ENCODE data around the gene GRID1.

The GRID1 gene

GRCh38 chr10:85617751-85618546 lies 748.6 kb downstream of the GRID1 start:
- no peak for DNase-seq

DNA sequence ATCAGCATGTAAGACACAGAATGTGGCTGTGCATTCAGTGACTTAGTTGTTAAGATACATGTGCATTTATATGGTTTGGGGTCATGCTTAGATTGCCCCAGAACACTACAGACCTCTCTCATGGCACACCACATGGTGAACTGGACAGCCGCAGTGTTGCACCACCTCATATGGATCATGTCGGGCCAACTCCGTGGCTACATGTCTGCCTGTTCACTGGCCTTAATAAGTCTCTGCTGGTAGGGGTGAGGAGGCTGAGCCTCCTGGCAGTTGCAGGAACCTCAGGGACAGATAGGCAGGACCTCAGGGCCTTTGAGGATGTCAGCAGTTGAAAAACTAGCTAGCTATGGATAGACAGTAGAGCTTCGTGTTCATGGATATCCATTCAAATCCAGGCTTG lies 751.0 kb downstream of the GRID1 start:
- DNase-seq = no peak

- no peak for DNase-seq
Measured at GRCh38 chr10:85614981-85615380, 751.6 kb downstream of the GRID1 start.

DNA sequence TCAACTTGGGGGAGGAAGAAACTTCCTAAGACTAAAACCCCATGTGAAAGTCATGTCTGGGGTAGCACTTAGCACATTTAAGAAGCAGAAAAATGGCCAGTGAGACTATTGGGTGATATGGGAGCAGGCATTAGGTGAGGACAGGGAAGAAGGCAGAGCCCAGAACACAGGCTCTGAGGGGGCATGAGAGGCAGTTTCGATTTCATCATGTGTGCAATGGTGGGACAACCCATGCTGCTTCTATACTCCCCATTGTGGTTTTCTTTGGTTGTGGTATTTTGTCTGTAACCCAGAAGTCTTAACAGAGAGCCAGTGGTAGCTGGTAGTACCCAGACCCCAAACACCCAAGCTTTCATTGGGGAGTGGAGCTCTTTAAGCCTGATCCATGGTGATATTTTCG lies 752.0 kb downstream of the GRID1 start:
- no peak for DNase-seq

DNA sequence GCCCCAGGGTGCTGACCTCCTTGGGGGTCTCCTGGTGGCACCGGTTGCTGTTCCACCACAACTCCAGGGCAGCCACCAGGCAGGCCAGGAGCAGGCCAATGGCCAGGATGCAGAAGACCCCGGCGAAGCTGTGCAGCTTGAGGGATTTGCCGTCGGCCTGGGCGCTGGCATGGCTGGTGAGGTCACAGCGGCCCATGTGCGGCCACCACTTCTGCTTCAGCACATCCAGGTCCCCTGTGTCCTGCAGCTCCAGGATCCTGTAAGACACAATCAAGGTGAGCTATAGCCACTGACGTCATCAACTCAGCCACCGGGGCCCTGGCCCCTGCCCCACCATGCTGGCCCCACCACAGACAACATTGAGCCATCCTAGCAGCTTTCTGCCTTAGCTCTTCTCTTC lies 753.2 kb downstream of the GRID1 start:
- no peak for DNase-seq

GRCh38 chr10:85612833-85613232 lies 753.8 kb downstream of the GRID1 start:
- DNase-seq = no peak

GRCh38 chr10:85612378-85612775 lies 754.2 kb downstream of the GRID1 start:
- DNase-seq = no peak

- no peak for DNase-seq
Measured at GRCh38 chr10:85611746-85612377, 754.7 kb downstream of the GRID1 start.

- no peak for DNase-seq
Measured at GRCh38 chr10:85611093-85611740, 755.4 kb downstream of the GRID1 start.

DNA sequence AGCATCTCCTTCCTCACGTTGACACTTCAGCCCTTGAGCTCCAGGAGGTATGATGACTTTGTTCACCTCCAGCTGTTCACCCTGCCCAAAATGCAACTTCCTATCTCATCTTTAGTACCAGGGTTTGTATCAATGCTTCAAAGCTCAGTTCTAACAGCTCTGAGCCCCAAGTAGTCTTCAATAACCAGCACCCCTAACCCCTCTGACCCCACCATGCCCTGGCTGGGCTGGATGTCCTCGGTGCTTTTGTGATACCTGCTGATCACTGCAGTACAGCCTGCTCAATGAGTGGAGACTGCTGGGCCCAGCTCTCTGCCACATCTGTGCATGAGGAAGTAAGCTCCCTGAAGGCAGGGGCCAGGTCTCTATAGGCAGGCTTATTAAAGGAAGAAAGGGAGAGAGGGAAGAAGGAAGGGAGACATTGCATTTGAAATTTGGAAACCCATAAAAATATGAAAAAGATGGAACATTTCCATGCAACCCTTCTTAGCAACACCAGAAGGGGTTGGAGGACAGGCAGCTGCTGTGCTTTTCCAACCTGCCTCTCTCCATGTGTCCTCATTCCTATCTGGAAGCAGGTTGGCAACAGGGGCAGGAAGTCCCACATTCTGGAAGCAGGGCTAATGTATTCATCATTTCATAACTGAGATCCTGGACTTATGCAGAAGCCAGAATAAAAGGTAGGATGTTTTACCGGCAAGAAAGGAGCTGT lies 756.1 kb downstream of the GRID1 start:
- no peak for DNase-seq

- no peak for DNase-seq
Measured at GRCh38 chr10:85609509-85609908, 757.1 kb downstream of the GRID1 start.

GRCh38 chr10:85608706-85609105 lies 757.9 kb downstream of the GRID1 start:
- no peak for DNase-seq

GRCh38 chr10:85607043-85607695 lies 759.4 kb downstream of the GRID1 start:
- DNase-seq = peak; percentile 35

DNA sequence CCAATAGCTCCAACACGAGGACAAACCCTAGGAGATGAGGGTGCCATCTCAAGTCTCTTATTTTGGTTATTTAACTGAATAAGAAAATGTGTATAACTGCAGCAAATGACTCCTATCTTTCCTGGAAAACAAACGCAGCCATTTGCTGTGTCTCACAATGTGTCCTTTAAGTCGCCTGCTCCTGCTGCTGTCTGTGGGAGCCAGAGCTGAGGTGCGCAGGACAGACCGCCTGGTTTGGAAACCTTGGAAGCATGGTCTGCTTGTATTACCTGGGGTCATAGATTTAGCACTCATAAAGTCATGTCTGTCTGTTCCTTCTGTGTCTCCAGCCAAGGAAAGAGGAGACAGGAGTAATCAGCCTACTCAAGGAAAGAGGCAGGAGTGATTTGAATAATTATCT lies 760.2 kb downstream of the GRID1 start:
- DNase-seq = no peak

GRCh38 chr10:85604884-85605283 lies 761.7 kb downstream of the GRID1 start:
- DNase-seq = no peak

DNA sequence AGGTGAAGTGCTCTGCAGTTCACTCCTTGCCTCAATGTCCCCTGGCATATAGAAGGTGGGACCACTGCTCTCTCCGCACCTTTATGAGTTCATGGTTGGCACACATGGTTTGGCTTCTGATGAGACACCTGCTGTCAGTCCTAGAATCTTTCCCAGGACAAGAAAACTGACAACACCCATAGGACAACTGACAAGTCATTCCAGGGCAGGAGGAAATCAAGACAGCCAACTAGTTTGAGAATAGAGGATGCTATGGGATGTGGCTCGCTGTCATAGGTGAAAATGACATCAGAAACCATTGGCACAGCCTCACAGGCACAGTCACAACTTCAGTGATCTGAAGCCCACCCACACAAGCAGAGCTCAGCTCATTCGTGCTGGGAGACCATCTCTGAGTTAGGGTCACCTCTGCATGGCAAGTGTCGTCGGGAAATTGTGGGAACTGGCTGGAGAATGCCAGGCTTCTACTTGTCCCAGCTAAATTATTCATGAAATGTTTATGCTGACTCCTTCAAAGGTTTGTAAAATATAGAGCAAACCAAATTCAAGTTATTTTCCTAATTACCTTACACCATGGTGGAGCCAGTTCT lies 762.4 kb downstream of the GRID1 start:
- DNase-seq = no peak

- no peak for DNase-seq
Measured at GRCh38 chr10:85603151-85603940, 763.2 kb downstream of the GRID1 start.

DNA sequence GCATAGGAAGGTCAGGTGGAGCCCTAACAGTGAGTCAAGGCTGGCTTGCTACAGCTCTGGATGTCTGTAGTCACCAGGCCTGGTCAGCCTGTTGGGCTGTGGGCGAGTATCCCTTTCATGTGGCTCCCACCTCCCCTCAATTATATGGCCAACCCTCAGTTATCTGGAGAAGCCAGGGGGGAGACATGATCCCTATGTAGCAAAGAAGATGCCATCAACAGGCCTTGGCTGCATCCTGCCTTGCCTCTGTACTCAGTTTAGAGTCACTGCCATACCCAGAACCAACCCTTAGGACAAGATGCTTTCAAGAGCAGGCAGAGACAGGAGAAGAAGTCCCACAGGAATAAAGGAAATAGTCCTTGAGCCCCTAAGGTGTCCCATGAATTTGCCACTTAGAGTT lies 763.9 kb downstream of the GRID1 start:
- no peak for DNase-seq

- DNase-seq = no peak
Measured at GRCh38 chr10:85602306-85602705, 764.3 kb downstream of the GRID1 start.

DNA sequence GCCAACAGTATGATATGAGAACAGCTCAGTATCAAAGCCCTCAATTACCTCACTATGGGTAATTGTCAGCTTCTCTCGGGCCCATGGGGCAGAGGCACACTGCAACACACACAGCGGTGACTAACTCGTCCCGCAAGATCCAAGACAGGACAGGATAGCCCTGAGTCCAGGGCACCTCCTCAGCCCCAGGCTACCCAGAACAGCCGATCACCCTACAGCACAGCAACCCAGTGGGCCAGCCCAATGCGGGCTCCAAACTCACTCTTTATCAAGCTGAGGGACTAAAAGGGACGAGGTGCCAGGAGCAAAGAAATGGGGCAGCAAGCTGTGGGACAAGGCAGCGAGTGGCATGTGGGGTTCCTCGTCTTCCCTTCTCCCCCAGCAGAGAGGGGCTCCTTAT lies 765.1 kb downstream of the GRID1 start:
- no peak for DNase-seq

GRCh38 chr10:85600744-85601081 lies 765.9 kb downstream of the GRID1 start:
- DNase-seq = no peak
